Muscle of back (tissue), 11 donors: Measurements from ENCODE around the gene YKT6. TPM values are rescaled to one million over a fixed set of nuclear protein-coding genes. Genes with fewer than 3 reads are reported as not detected.

Experiments
- DNase-seq, 3 donors: peaks; one replicate each; pipeline versions ENCODE4 v3.0.0 to v3.0.0-alpha.2; 2013
- polyA plus RNA-seq, 10 donors: library from polyadenylated mRNA; unstranded; fragments of 120-200 nt; gene quantifications; one replicate each; pipeline ENCODE4 v1.2.1, GENCODE V29; 2013; ENCODE audit not compliant: insufficient read length in 10 of 10

Gene YKT6
- polyA plus RNA-seq, 10 donors: 62.1 to 80.3 (median 68.6) TPM

DNA sequence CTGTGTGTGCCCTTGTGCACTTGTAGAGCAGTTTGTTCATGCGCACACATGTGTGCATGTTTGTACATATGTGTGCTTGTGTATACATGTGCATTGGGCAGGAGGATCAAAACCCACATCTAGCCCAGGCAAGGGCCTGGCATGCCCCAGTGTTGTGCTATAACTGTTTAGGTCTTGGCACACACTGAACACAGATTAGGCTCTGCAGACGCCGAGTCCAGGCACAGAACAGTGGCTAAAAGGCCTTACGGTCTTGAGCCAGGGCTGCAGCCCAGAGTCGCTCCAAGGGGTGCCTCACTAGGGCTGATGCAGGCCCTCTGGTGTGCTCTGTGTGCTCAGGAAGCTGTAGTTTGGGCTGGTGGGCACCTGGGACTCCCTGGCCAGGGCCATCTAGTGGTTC is 55.7 kb downstream of the YKT6 start:
- no peak for DNase-seq

- DNase-seq: no peak
Observed at GRCh38 chr7:44257213-44257612, 56.4 kb downstream of the YKT6 start.

- DNase-seq: peak; percentile 73 to 85 (median 81)
Observed at GRCh38 chr7:44257618-44258422, 57.0 kb downstream of the YKT6 start.

- DNase-seq: no peak
Observed at GRCh38 chr7:44258423-44258760, 57.6 kb downstream of the YKT6 start.

DNA sequence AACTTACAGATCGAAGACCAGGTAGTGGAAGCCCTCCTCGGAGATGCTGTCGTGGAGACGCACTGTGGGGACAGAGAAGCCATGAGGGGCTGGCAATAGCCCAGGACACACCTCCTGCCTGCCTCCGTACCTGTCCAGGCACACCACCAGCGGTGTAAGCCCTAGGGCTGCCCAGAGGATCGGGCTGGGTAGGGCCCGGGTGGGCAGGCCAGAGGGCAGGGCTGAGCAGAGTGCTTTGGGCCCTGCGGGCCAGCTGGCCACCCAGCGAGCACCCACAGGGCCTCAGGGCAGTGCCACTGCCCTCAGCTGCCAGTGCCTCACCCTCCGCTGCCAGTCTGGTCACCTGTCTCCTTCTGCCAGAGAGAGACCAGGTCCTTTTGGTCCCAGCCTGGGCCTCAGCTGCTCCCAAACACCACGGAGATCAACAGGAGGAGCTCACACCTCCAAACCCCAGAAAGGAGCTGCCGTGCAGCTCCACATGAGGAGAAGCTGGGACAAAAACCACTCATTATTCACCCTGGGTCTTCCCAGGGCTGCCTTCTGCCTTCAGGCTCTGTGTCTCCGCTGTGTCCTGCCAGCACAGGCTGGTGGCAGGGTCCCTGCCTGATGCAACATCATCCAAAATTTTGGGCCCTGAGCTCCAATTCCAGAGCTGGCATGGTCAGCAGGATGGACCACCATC is 58.2 kb downstream of the YKT6 start:
- no peak for DNase-seq

GRCh38 chr7:44259547-44260457 is 59.0 kb downstream of the YKT6 start:
- DNase-seq: peak; percentile 80 to 85 (median 84)

DNA sequence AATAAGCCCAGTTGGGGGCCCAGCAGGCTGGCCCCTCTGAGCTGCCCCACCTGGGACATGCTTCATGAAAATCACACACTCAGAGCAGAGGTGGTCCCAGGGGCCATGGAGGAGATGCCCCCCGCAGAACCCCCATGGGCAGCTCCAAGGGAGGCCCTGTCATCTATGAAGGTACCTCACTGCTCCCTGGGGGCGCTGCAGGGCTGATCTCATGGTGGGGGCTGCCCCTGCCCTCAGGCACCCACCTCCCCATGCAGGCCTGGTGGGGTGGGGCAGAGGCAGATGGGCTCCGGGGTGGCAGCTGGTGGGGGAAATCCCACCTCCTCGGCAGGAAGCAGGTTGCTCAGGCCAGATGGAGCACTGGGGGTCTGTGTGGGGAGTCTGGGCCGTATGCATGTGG is 60.5 kb downstream of the YKT6 start:
- DNase-seq: no peak

- no peak for DNase-seq
Observed at GRCh38 chr7:44262031-44262430, 61.3 kb downstream of the YKT6 start.

GRCh38 chr7:44263326-44264082 is 62.7 kb downstream of the YKT6 start:
- DNase-seq: no peak

Other genes with a start within 250 kb of the YKT6 start
- gene SPDYE1, start 203.1 kb upstream of the YKT6 start, polyA plus RNA-seq: 1 to 10 TPM in 3 of 10 donors, under 1 TPM in 7; 0.20 to 2.0 (median 0.73) TPM
- 10 to 100 TPM; 33.9 to 60.6 (median 44.6) TPM for gene DBNL, start 156.3 kb upstream of the YKT6 start, polyA plus RNA-seq
- gene PGAM2, start 135.4 kb upstream of the YKT6 start, polyA plus RNA-seq: 100 to 1,000 TPM; 100 to 285 (median 240) TPM
- gene POLM, start 118.4 kb upstream of the YKT6 start, polyA plus RNA-seq: 10 to 100 TPM in 9 of 10 donors, 1 to 10 TPM in 1; 9.3 to 18.8 (median 11.3) TPM
- 100 to 1,000 TPM in 4 of 10 donors, 10 to 100 TPM in 6; 58.9 to 135 (median 84.9) TPM for gene AEBP1, start 96.6 kb upstream of the YKT6 start, polyA plus RNA-seq
- 10 to 100 TPM; 61.0 to 89.1 (median 77.6) TPM for gene POLD2, start 77.4 kb upstream of the YKT6 start, polyA plus RNA-seq
- 10 to 100 TPM in 1 of 10 donors, 1 to 10 TPM in 9; 2.4 to 11.2 (median 5.4) TPM for gene MYL7, start 59.6 kb upstream of the YKT6 start, polyA plus RNA-seq
- gene GCK, start 11.5 kb upstream of the YKT6 start, polyA plus RNA-seq: 1 to 10 TPM; 2.5 to 4.8 (median 4.0) TPM
- gene CAMK2B, start 124.6 kb downstream of the YKT6 start, polyA plus RNA-seq: 10 to 100 TPM in 8 of 10 donors, 1 to 10 TPM in 2; 4.0 to 19.0 (median 12.2) TPM